ENCODE measurements around the gene AMER1. TPM values are rescaled to one million over a fixed set of nuclear protein-coding genes. Genes with fewer than 3 reads are reported as not detected.

The AMER1 gene
- 4.6 and 5.5 TPM in 2 replicates for total RNA-seq

DNA sequence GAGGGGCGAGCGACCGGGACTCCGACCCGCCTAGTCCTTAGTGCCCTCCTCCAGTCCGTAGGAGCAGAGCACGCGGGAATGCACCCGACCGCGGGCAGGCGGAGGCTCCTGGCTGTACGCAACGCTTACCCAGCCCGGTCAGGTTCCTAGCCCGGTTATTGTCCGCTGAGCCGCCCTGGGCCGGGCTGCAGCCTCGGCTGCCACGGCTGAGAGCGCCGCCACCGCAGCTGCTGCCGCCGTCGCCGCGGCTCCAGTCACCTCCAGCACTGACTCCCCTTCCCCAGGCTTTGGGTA lies at the start of gene AMER1:
Gene AMER1 (minus strand): TSS at position 268 of the 294 bp plus-strand sequence. CDS start 12,422 bp downstream, outside the sequence.

DNA sequence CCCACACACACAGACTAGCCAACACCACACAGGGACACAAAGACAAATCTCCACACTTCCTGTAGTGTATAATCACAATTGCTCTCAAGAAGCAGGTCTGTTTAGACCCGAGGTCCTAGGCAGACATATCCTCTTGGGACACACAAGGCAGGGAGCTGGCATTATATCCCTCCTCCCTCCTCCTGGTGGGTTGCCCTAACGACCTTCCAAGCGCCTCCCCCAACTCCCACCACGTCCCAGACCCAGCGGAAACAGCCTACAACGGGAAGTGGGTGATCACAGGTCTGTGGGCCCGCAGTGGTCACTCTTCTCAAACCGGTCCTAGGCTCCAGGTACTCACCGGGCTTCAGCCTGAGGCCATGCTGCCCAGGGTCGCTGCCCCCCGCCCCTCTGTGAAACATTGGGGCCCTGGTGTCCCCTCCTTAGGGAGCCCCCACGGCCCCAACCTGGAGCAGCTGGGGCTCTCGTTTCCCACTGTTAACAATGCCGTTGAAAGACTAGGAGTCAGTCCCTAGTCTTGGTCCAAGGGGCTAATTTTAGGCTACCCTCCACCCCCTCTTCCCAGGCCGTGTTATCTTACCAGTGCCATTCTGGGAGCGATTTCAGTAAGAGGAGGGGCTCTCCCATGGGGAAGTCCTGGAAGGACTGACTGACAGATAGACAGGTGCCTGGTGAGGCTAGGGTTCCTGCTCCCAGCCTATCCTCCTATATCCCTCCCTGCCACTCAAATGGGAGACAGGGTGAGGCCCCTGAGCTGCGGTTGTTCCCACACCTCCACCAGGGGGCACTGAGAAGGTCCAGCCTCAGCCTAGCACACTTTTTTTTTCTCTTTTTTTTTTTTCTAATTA lies 24.8 kb upstream of the AMER1 start, which contains the start of gene ASB12:
Gene ASB12 (minus strand): TSS at position 485 of the 848 bp plus-strand sequence. CDS start 4,957 bp downstream, outside the sequence.

Small RNA genes within 50 kb of the gene (small RNA-seq; reads per million reads assigned to genes)
- not detected for gene RN7SL799P

Other genes with a start within 250 kb of the AMER1 start
- 0.16 TPM in 1 of 2 replicates, not detected in the other for gene ASB12, start 24.9 kb upstream of the AMER1 start, total RNA-seq
- 0.97 and 1.2 TPM in 2 replicates for gene MTMR8, start 189.7 kb upstream of the AMER1 start, total RNA-seq

Data from hair follicle dermal papilla cell (primary cell).